NOMO-1 treated with DMSO at 0.1 percent for 48 hours (cell line): Measurements from ENCODE around the gene ADGRL2.
"Not testable (repeated sequence)": the region's sequence is repeated elsewhere in the genome, so short reads cannot be mapped to it uniquely, and the experiment has no call there.

Experiments used
- DNase-seq: peaks from one replicate; lab custom pipeline; 2025; ENCODE audit not compliant: unreplicated experiment; lab: John Stamatoyannopoulos, UW

ADGRL2 gene

DNA sequence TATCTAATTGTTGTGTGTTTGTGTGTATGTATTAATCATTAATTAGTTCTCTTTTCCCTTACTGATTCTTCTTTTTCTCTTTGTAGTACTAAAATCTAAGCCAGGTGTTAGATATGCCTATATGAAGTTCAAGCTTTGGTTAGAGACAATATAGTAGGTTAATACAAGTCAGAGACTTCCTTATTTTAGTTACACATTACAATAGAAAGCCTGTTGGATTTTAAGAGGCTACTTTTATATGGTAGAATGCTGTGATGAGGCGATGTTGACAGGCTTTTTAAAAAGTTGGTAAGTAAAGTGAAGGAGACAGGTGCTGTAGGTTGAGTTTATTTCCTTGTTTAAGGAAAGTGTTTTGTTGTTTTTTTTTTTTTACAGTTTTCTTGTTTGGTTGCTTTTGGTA, 45.9 kb downstream of the ADGRL2 start:
- DNase-seq = no peak

DNA sequence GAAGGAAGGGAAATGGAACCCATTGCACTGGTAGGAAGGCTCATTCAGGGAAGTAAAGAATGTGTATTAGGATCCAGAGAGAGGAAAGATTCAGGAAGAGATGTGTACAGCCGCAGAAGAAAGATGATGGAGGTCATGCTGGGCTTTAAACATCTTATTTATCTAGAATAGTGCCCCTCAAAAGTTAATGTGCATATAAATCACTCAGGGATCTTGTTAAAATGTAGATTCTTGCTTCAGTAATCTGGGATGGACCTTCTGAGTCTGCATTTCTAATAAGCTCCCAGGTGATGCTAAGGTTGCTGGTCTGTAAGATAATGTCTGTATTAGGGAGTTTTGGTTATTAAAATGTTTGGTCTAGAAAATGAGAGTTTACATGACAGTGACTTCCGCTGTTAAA, 46.3 kb downstream of the ADGRL2 start:
- DNase-seq = no peak

DNA sequence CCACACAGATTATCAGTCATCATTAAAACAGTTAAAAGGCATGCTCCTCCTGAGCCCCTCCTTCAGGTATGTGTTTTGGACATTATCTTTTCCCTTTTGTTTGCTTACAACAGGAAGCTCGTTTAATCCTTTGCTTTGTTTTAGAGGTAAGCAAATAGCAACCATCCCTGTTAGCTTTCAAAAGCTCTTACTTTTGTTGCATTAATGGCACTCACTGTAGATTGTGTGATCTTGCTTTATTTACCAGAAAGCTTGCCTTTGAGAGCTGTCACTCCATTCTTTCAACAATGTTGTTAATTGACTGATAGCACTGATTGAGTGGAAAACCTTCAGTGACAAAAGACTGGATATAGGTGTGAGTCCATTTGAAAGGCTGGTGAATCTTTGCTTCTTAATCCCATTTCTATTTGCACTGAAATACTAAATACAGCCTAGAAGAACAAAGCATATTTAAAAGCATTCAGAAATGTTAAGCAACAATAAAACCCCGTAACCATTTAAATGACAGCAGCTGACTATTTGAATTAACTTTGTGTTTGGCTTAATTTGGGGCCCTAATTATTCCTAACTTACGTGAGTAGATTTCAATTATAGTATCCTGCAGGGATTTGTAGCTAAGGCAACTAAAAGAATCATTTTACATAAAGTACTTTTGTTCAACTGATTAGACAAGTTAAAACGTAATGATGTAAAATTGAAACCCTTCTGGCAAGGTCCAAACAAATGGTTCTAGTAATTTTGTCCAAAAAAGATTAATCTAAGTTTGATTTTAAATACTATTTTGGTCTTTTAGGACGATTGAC, 48.3 kb downstream of the ADGRL2 start:
- DNase-seq = no peak

DNA sequence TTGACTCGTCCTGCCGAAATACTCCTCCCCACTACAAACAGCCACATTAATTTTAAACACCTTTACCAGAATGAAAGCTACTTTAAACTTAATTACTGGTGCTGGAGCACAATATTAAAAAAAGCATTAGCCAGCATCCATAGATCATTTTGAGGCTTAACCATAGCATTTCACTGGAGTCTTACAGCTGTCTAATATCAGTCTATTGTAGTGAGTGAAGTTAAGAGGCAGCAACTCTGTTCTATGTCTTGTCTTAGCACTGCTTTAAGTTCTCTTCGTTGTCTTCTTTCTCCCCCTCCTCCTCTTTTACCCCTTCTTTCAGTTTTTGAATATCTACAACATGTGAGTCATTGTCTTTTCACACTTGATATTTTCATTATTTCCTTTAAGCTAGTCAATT, 49.3 kb downstream of the ADGRL2 start:
- DNase-seq = no peak

DNA sequence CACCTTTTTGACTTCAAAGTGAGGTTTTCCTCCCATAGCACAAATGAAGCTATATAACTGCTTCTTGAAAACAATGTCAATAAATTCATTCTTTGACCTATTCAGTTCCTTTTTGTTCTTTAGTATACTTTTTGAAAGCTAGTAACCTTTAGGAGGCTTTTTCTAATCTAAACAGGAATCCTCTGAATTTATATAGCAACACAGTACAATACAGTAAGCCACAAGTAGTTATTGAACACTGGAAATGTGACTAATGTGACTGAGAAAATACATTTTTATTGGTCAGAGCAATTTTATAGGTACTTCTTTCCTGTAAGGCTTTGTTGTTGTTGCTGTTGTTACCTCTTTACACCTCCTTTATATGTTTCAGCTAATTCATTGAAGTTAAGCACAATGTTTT, 49.8 kb downstream of the ADGRL2 start:
- DNase-seq = no peak

DNA sequence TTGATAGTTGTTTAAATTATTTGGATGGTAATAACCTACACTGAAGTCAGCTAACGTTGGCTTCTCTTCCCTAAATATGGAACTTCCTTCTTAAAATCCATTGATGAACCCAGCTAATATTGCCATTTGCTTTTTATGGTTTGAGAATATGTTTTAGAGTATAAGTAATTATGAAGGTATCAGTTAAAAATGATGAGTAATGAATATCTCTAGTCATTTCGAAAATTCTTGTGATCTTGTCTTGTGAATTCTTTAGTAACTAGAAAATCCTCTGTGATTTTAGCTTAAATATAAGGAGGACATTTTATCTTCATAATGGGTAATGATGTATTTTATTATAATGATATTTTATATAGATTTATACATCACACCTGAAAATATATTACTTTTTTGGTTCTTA, 50.5 kb downstream of the ADGRL2 start:
- DNase-seq = no peak

DNA sequence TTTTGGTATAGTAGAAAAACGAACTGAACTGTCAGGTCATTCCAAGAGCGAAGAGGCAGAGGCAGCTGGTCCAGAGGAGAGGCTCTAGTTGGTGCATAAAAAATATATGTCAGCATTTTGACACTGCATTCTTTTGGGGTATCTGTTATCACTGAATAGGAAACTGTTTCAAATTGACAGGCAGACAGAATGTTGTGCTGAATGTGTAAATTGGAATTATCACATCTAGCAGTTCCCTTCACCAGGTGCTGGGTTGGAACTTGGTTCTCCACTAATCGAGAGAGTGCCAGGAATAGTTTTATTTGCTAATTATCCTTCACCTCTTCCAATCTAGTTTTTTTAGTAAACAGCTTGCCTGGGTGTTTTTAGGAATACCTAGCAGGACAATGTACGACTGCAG, 52.2 kb downstream of the ADGRL2 start:
- DNase-seq = no peak

DNA sequence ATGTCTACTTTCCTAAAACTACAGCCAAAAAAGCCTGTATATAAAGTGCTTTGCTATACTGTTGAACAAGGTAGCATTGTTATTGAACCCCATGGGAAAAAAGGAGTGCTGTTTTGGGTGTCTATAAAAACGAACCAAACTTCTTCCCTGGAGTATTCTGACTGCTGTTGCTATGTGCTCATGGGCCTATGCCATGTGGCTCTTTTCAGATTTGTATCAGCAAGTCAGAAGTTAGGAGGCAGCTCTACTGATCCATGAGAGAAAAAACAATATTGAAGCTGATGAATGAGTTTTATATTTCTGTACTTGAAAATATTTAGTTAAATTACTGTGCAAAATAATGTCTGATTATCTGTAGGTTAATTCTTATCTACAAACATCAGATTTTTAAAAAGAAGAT, 66.5 kb downstream of the ADGRL2 start:
- no peak for DNase-seq

DNA sequence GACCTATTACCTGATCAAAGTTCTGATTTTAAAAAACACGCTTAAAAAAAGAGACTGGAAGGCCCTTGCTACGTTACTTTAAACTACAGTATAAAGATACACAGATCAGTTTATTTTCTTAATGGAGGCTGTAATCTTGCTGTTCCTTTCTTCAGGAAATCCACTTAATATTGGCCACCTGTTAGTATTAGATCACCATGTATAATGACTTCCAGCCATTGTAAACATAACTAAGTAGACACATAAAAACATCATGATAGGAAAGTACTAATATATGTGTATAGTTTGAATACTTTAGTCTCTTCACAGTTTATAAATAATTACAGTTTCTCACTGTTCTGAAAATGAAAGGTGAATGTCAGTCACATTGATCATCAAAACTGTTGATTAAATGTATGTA, 68.6 kb downstream of the ADGRL2 start:
- no peak for DNase-seq

DNA sequence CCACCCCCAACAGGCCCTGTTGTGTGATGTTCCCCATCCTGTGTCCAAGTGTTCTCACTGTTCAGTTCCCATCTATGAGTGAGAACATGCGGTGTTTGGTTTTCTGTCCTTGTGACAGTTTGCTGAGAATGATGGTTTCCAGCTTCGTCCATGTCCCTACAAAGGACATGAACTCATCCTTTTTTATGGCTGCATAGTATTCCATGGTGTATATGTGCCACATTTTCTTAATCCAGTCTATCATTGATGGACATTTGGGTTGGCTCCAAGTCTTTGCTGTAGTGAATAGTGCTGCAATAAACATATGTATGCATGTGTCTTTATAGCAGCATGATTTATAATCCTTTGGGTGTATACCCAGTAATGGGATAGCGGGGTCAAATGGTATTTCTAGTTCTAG, 70.4 kb downstream of the ADGRL2 start:
- not testable (repeated sequence) for DNase-seq

DNA sequence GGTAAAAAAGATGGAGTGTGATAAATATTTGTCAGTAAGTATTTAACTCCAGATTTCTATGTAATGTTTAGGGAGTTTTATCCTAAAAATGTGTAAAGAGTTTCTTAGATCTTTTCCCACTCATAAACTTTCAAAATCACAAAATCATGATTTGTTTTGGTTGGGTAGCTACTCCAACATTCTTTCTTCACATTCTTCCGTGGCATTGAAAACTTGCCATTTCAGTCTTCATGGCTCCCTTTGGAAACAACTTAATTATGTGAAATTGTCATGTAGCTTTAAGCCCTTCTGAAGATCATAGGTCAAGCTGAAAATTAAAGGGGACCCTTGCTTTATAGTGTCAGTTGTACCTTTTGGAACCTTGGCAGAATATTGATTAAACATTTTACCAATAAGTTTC, 73.2 kb downstream of the ADGRL2 start:
- DNase-seq = no peak

DNA sequence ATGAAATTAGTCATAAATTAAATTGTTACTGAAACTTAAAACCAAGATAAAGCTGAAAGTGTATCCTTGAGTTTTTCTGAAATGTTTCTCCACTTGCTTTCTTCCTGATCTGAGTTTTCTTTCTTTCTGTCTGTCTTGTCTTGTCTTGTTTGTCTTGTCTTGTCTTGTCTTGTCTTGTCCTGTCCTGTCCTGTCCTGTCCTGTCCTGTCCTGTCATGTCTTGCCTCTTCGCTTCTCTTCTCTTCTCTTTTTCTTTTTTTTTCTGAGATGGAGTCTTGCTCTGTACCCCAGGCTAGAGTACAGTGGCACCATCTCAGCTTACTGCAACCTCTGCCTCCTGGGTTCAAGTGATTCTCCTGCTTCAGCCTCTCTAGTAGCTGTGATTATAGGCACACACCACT, 73.7 kb downstream of the ADGRL2 start:
- no peak for DNase-seq

DNA sequence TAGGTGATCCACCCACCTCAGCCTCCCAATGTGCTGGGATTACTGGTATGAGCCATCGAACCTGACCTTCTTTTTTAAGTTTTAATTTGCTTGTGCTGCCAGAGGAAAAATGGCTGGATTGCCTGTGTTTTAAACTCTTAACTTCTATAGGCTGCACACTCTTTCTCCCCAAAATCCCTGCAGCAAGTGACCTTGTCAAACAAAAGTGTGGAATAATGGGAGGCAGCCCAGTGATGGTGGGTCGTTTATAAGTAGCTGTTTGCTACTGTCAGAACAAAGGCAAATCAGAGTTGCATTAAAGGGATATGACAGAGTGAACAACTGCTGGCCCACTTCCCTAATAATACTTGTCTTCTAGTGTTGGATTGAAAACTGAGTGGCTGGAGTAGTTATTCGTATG, 74.2 kb downstream of the ADGRL2 start:
- DNase-seq = peak; percentile 6

DNA sequence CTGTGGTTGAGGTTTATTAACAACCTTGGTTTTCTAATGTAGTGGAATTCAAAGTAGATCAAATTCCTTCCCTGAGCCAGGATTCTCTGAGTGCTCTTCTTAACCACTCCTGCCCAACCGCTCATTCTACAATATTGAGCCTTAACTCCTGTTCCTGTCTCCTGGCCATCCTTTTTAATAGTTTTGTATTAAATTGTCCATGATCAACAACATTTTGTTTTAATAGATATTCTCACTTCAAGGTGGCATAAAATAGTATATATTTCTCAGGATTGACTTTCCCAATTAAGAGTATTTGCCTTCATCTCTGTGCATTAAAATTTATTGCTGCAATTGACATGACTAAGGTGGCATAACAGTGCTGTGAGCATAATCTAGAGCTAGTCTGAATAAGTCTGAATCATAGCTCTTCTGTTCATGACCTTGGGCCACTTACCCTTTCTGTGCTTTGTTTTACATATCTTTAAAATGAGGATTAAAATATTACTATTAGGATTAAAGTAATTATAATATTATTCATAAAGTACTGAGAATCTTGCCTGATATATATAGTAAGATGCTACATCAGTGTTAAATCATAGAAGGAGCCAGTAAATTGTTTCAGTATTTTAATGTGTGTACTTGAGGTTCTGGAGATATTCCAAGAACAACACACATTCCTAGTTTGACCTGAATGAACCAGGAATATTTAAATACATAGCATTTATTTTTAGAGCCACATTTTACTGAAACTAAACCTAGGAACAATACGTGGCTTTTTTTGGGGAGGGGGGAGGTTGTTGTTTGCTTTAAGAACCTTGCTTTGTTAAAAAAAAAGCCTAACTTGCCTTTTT, 76.4 kb downstream of the ADGRL2 start:
- DNase-seq = no peak

DNA sequence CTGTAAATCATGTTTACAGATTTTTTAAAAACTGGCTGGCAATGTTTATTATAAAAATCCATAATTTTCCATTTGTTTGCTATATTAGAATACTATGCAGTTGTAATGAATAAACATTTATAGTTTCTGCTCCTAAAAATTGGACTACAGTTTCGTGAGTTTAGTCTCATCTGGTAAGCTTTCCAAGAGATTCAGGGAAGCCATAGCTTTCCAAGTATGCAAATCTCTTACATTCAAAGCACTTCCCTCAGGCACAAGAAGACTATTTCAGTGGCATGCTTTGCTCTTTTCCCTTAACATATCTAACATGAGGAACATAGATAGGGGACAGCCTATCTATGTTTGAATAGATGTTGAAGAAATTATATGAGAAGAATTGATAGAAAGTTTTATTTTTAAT, 77.2 kb downstream of the ADGRL2 start:
- no peak for DNase-seq

DNA sequence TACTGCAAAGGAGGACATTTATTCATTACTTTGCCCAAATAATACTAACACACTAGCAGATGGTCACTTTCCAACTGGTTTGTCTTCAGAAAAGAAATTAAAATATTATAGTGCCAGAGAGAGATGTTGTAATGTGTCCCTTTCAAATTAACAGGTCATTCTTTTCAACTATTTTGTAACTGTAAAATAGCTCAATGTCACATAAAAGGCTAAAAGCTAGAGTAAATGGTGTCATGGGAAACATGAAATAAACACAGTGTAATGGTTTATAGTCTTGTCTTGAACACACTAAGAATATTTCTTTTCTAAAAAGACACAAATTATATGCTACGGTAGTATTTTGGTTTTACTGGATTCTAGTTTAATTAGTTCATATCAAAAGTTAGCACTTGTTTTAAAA, 77.8 kb downstream of the ADGRL2 start:
- peak; percentile 9 for DNase-seq

DNA sequence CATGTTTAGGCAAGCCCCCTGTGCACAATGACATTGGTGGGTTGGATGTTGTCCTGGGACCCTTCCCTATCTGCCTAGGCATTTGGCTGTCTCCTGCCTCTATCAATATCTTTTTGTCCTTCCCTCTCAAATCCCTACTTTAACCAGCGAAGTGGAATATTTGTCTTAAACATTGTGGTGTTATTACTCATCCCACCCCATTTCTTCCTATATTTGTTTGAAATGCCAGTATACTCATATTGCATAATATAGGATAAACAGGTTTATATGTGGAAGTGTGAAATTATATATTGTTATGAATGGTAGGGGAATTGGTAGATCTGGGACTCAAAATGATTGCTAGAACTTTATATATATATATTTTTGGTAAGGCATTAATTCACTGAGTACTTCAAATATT, 80.0 kb downstream of the ADGRL2 start:
- no peak for DNase-seq

DNA sequence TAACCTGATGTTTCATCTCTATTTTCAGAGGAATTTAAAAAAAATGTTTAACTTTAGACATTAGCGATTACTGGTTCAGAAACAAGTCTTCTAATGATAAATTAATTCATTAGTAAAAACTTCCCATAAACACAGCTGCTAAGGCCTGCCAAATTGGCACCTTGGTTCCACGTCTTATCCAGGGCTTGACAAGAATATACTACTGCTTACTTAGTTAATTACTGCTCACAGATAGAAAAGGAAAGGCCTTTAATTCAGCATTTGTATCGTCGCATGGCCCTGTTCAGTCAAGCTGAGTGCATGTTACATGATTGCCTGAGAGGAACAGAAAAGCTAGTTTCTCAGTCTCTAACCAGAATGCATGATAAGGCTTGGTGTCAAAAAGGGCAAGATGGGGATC, 84.6 kb downstream of the ADGRL2 start:
- DNase-seq = no peak

DNA sequence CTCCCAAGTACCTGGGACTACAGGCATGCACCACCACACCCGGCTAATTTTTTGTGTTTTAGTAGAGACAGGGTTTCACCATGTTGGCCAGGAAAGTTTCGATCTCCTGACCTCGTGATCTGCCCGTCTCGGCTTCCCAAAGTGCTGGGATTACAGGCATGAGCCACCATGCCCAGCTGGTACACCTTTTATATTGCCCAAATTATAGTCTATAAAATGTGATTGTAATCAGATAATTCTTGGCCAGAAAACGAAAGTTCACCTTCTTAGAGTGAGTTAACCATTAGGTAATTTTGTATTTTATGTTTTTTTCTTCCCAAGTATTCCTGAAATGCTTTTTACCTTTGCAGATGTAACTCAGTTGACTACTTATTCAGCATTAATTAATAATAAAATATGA, 85.6 kb downstream of the ADGRL2 start:
- DNase-seq = not testable (repeated sequence)

DNA sequence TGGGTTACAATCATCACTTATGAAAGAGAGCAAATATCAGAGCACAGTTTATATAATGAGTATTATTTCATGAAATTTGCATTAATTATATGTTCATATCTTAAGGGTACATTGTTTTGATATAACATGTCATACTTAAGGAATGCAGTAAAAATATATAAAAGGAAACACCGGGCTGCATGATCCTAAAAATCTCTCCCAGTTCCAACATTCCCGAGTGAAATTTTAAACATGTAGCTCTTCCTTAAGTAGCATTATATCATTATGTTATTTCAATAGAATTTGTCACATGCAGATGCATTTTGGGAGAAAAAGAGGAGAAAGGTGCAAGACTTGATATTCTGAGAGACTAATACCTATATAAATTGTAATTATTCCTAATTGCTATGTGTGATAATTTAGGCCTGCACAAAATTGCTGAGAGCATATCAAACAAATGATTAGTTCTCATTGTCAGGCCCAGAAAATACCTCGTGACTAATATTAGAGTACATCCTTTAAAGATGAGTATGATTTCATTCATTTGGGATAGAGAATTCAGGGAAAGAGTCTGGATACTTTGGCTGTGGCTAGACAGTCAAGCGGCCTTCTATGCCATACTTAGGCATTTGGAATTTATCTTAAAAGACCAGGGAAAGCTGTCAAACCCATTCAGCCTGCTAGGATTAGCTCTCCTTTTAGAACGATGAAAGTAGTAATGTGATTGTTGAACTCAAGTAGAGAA, 86.8 kb downstream of the ADGRL2 start:
- no peak for DNase-seq

DNA sequence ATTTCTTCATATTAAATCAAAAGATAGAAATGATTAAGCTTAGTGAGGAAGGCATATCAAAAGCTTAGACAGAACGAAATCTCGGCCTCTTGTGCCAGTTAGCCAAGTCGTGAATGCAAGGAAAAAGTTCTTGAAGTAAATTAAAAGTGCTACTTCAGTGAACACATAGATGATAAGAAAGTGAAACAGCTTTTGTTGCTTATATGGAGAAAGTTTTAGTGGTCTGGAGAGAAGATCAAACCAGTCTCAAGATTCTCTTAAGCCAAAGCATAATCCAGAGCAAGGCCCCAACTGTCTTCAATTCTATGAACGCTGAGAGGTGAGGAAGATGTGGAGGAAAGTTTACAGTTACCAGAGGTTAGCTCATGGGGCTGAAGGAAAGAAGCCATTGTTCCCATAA, 88.4 kb downstream of the ADGRL2 start:
- no peak for DNase-seq

DNA sequence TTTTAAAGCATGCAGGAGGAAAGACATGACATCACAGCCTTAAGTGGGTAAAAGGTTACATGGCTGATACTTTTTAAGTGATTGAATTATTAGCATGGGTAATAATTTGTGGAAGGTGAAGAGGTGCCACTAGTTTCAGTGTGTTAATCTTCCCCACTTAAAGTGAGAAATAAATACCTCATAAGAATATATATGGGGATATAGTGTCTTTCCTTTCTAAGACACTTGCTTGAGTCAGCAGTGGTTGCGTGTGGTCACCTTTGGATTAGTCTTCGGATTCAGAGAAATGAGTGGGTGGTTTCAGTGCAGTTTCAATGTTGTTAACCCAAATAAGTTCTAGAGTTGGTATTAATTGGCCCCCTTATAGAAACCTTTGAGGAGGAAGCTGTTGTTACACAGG, 94.1 kb downstream of the ADGRL2 start:
- no peak for DNase-seq
